K562 (cell line): ENCODE results near the gene VWA7. TPM values are rescaled to one million over a fixed set of nuclear protein-coding genes. Genes with fewer than 3 reads are reported as not detected.
A peak's percentile ranks its signal among the peaks of the same experiment; 100 is the strongest.

Experiments used
- AFF4 ChIP-seq: sonication (generic); formaldehyde crosslinking; IDR thresholded peaks from 2 replicates; pipeline ENCODE4 v1.8.0; 2023; ENCODE audit warnings: mild to moderate bottlenecking, missing genetic modification reagents
- ATF7 ChIP-seq: fragments of 450-650 bp; IDR thresholded peaks from 2 replicates; pipeline ENCODE4 v1.7.1; 2014; ENCODE audit warnings: mild to moderate bottlenecking, moderate library complexity
- BHLHE40 ChIP-seq: IDR thresholded peaks from 2 replicates; pipeline ENCODE4 v1.6.1; 2011; ENCODE audit warnings: low read length, improper control_type of control experiment
- CEBPB ChIP-seq: fragments of 450-650 bp; IDR thresholded peaks from 2 replicates; pipeline ENCODE4 v1.6.1; 2016; ENCODE audit warnings: missing genetic modification characterization, missing compliant biosample characterization
- FOXJ3 ChIP-seq: sonication (generic); formaldehyde crosslinking; IDR thresholded peaks from 2 replicates; pipeline ENCODE4 v1.4.0; 2020; ENCODE audit warnings: mild to moderate bottlenecking, missing genetic modification reagents
- MAFF ChIP-seq: IDR thresholded peaks from 2 replicates; pipeline ENCODE4 v1.6.1; 2012; ENCODE audit warnings: low read length, improper control_type of control experiment
- POLR3A ChIP-seq: IDR thresholded peaks from 2 replicates; pipeline ENCODE4 v1.6.1; 2011; ENCODE audit warnings: borderline replicate concordance, mild to moderate bottlenecking, moderate library complexity; ENCODE audit not compliant: insufficient read length, insufficient read depth; ENCODE audit errors: extremely low read depth
- RBBP5 ChIP-seq: fragments of 200-600 bp; sonication (generic); IDR thresholded peaks from 2 replicates; pipeline ENCODE4 v1.6.1; 2012; ENCODE audit warnings: borderline replicate concordance, mild to moderate bottlenecking, low read length, control low read depth, inconsistent platforms; ENCODE audit not compliant: insufficient read depth, poor library complexity, severe bottlenecking
- RCOR1 ChIP-seq, 2 experiments: IDR thresholded peaks; 2 replicates each; pipeline ENCODE4 v1.6.1; 2012; ENCODE audit warnings: low read depth in 2 of 2, low read length in 2 of 2, borderline replicate concordance in 1 of 2, improper control_type of control experiment in 1 of 2
- SAFB2 ChIP-seq: fragments of 200-400 bp; formaldehyde crosslinking; IDR thresholded peaks from 2 replicates; pipeline ENCODE4 v1.6.1; 2018; ENCODE audit warnings: borderline replicate concordance, low read length, low read depth, moderate library complexity; ENCODE audit not compliant: severe bottlenecking
- SMC3 ChIP-seq: conservative IDR thresholded peaks from 2 replicates; pipeline ENCODE4 v1.6.1; 2011; ENCODE audit warnings: low read depth, low read length, improper control_type of control experiment; ENCODE audit not compliant: insufficient read depth
- SNAPC5 ChIP-seq: fragments of 250-450 bp; sonication (Bioruptor Pico); IDR thresholded peaks from 2 replicates; pipeline ENCODE4 v1.8.0; 2021; ENCODE audit warnings: moderate library complexity, mild to moderate bottlenecking, inconsistent platforms
- XRCC3 ChIP-seq: fragments of 450-650 bp; IDR thresholded peaks from 2 replicates; pipeline ENCODE4 v1.6.1; 2017; ENCODE audit warnings: mild to moderate bottlenecking, moderate library complexity
- ZBTB2 ChIP-seq: fragments of 450-650 bp; IDR thresholded peaks from 2 replicates; pipeline ENCODE4 v1.6.1; 2016; ENCODE audit warnings: antibody characterized with exemption
- ZC3H8 ChIP-seq: fragments of 450-650 bp; IDR thresholded peaks from 2 replicates; pipeline ENCODE4 v1.6.1; 2017
- ZKSCAN8 ChIP-seq: fragments of 200-800 bp; sonication (Bioruptor generic); IDR thresholded peaks from 2 replicates; pipeline ENCODE4 v1.6.1; 2016; ENCODE audit warnings: missing genetic modification characterization, missing compliant biosample characterization
- ZNF174 ChIP-seq: fragments of 250-450 bp; sonication (Bioruptor Pico); IDR thresholded peaks from 2 replicates; pipeline ENCODE4 v1.4.0; 2020; ENCODE audit warnings: mild to moderate bottlenecking
- ZNF644 ChIP-seq: fragments of 200-800 bp; sonication (Bioruptor generic); IDR thresholded peaks from 2 replicates; pipeline ENCODE4 v1.6.1; 2016; ENCODE audit warnings: low read depth, missing genetic modification characterization, missing compliant biosample characterization
- ZNF707 ChIP-seq: fragments of 250-450 bp; sonication (Bioruptor Pico); conservative IDR thresholded peaks from 2 replicates; pipeline ENCODE4 v1.8.0; 2022; ENCODE audit warnings: inconsistent platforms, mild to moderate bottlenecking, moderate library complexity
- polyA plus RNA-seq, 8 experiments: library from polyadenylated mRNA; depleted of rRNA in 4 of 8; stranded (reverse) in 5 of 8; unstranded in 3 of 8; fragments of >200 nt; fragmentation: Nextera tagmentation in 2 of 8; fragmentation: Illumina TruSeq in 1 of 8; extraction: Ambion mirVana in 2 of 8; extraction: Trizol in 1 of 8; gene quantifications; 2 replicates each; pipeline versions ENCODE4 v1.2.1 to v1.2.3, GENCODE V29; 2011 to 2014; ENCODE audit warnings: inconsistent platforms in 1 of 8, missing spikeins in 1 of 8
- total RNA-seq, 7 experiments: library from RNA; depleted of rRNA in 6 of 7; stranded (reverse); fragments of >200 nt in 6 of 7; fragmentation: Illumina TruSeq in 2 of 7; extraction: Trizol in 2 of 7; gene quantifications; 2 replicates each; pipeline versions ENCODE4 v1.2.1 to v1.2.3, GENCODE V29; 2011 to 2021; ENCODE audit warnings: low replicate concordance in 1 of 7
- TF ChIP-seq, protein P1 (sequence below), 2 experiments: fragments of 450-650 bp in 1 of 2; sonication (generic) in 1 of 2; formaldehyde crosslinking; conservative IDR thresholded peaks; 2 replicates each; pipeline versions ENCODE4 v1.4.0 to v1.8.1; 2020 to 2022; ENCODE audit warnings: mild to moderate bottlenecking in 1 of 2, missing genetic modification reagents in 1 of 2

The VWA7 gene
- total and polyA plus RNA-seq, 9 of the 15 experiments (the other 6 are each of a cell fraction or from before 2014, with no cell fraction given): 0.18 to 2.9 (median 0.95) TPM

DNA sequence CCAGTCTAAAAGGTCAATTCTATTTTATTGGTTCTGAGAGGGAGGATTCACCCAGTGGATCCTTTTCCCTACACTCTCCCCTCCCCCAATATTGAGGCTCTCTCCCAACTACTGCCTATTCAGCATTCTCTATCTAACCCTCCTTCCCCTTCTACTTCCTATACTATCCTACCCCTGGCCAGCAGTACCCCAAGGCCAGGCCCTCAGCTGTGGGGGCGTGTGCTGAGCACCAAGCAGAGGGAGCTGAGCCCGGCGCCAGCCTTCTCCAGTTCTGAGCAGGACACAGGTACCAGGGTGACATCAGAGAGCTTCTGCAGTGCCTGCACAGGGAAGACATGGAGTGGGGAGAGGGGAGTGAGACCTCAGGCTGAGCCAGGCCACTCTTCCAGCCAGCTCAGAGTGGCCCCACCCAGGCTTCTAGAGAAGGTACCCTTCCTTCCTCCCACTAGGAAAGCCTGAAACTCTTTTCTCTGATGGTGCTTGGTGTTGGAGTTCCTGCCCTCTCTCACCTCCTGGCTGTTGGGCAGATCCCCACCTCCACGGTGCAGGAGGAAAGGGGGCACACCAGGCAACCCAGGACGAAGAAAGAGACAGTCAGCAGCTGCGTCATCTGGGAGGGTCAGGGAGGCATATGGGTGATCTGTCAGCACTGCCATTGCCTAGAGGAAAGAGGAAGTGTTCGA lies 50.0 kb downstream of the VWA7 start (continued):
- TF ChIP-seq ZBTB2 (no peak), AFF4 (no peak), RBBP5 (peak; percentile 64), CEBPB (tag) (no peak), BHLHE40 (no peak), SMC3 (0 out of 2 replicates have a peak, but pooled peaks have one; percentile 17), POLR3A (no peak), MAFF (peak; percentile 35; the same call in 1 of the 2 replicates), FOXJ3 (no peak), ZNF644 (tag) (no peak), SAFB2 (no peak), ZKSCAN8 (CRISPR knock-in tag) (no peak), ZNF707 (CRISPR knock-in tag) (no peak), ATF7 (peak; percentile 49; the same call in 1 of the 2 replicates), XRCC3 (no peak), RCOR1 (IDR thresholded peaks at IDR 0.05; ENCODE audit: borderline replicate concordance in 1 of 2, low read depth in 2 of 2, low read length in 2 of 2) (no peak), ZC3H8 (no peak), ZNF174 (CRISPR knock-in tag) (no peak), SNAPC5 (no peak)
- TF ChIP-seq, protein P1, sequence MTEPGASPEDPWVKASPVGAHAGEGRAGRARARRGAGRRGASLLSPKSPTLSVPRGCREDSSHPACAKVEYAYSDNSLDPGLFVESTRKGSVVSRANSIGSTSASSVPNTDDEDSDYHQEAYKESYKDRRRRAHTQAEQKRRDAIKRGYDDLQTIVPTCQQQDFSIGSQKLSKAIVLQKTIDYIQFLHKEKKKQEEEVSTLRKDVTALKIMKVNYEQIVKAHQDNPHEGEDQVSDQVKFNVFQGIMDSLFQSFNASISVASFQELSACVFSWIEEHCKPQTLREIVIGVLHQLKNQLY (CRISPR knock-in tag; conservative IDR thresholded peaks at IDR 0.05): peak in 1 of 2 experiments; percentile 47; a peak in 2 of 4 replicates
